CD14-positive monocyte (primary cell): ENCODE data around the gene TNFAIP2. TPM values are rescaled to one million over a fixed set of nuclear protein-coding genes. Genes with fewer than 3 reads are reported as not detected.

Experiments used
- DNase-seq, 3 donors: peaks; one replicate each; pipeline ENCODE4 v3.0.0-alpha.2; 2011 to 2022
- H2AFZ ChIP-seq: 2 replicates; pipeline ENCODE4 v1.6.0; 2012; ENCODE audit warnings: mild to moderate bottlenecking, low read depth, low read length, inconsistent platforms; ENCODE audit not compliant: insufficient read depth, poor library complexity, severe bottlenecking
- H3K27ac ChIP-seq, 2 donors: 1 replicate in 1 of 2; 2 replicates in 1 of 2; pipeline ENCODE4 v1.5.1; 2012 to 2013; ENCODE audit warnings: low read length in 2 of 2, control low read depth in 1 of 2, inconsistent platforms in 1 of 2, low read depth in 1 of 2, mild to moderate bottlenecking in 1 of 2
- H3K27me3 ChIP-seq, 2 donors: one replicate each; pipeline versions ENCODE4 v1.6.0 to v1.6.1; 2011 to 2013; ENCODE audit warnings: low read length in 2 of 2; ENCODE audit not compliant: control insufficient read depth in 2 of 2, insufficient read depth in 2 of 2
- H3K36me3 ChIP-seq, 2 donors: replicated peaks in 1 of 2; 1 replicate in 1 of 2; 2 replicates in 1 of 2; pipeline versions ENCODE4 v1.5.1 to v1.6.1; 2012 to 2013; ENCODE audit warnings: low read length in 2 of 2, control low read depth in 1 of 2, inconsistent platforms in 1 of 2, mild to moderate bottlenecking in 1 of 2; ENCODE audit not compliant: insufficient read depth in 2 of 2, control insufficient read depth in 1 of 2
- H3K4me1 ChIP-seq, 2 donors: 1 replicate in 1 of 2; 2 replicates in 1 of 2; pipeline versions ENCODE4 v1.5.1 to v1.6.1; 2012 to 2013; ENCODE audit warnings: low read length in 2 of 2, control low read depth in 1 of 2, inconsistent platforms in 1 of 2, mild to moderate bottlenecking in 1 of 2, moderate library complexity in 1 of 2; ENCODE audit not compliant: insufficient read depth in 2 of 2, control insufficient read depth in 1 of 2
- H3K4me2 ChIP-seq: replicated peaks from 2 replicates; pipeline ENCODE3; 2012; ENCODE audit warnings: low read length, moderate library complexity, mild to moderate bottlenecking; ENCODE audit not compliant: poor library complexity, severe bottlenecking; ENCODE audit errors: extremely low read depth
- H3K4me3 ChIP-seq, 3 experiments: fragments of 200-600 bp in 1 of 3; sonication (generic) in 1 of 3; replicated peaks in 1 of 3; 1 replicate in 2 of 3; 2 replicates in 1 of 3; pipeline ENCODE4 v1.5.1; 2011 to 2013; ENCODE audit warnings: low read length in 3 of 3, mild to moderate bottlenecking in 3 of 3, control low read depth in 2 of 3, low read depth in 2 of 3, inconsistent platforms in 1 of 3, moderate library complexity in 1 of 3
- H3K79me2 ChIP-seq: 2 replicates; pipeline ENCODE4 v1.6.0; 2012; ENCODE audit warnings: mild to moderate bottlenecking, control low read depth, inconsistent platforms, low read length, moderate library complexity; ENCODE audit not compliant: insufficient read depth
- H3K9ac ChIP-seq: 2 replicates; pipeline ENCODE4 v1.6.0; 2017; ENCODE audit warnings: low read length, mild to moderate bottlenecking; ENCODE audit not compliant: insufficient read depth, poor library complexity, severe bottlenecking
- H3K9me3 ChIP-seq, 2 donors: replicated peaks in 1 of 2; 1 replicate in 1 of 2; 2 replicates in 1 of 2; pipeline versions ENCODE4 v1.5.1 to v1.6.1; 2012 to 2013; ENCODE audit warnings: low read length in 2 of 2, control low read depth in 1 of 2; ENCODE audit not compliant: control insufficient read depth in 1 of 2, insufficient read depth in 1 of 2
- H4K20me1 ChIP-seq: 2 replicates; pipeline ENCODE4 v1.6.0; 2012; ENCODE audit warnings: mild to moderate bottlenecking, low read length, control low read depth, moderate library complexity; ENCODE audit not compliant: insufficient read depth
- H3K27ac Mint-ChIP-seq, 7 donors: one replicate each; pipeline ENCODE4 v1.8.0; 2020; ENCODE audit warnings: mild to moderate bottlenecking in 7 of 7, mixed read lengths in 7 of 7, moderate library complexity in 6 of 7, inconsistent platforms in 2 of 7
- H3K27me3 Mint-ChIP-seq, 3 donors: one replicate each; pipeline ENCODE4 v1.8.0; 2021 to 2022; ENCODE audit warnings: low read depth in 3 of 3, mild to moderate bottlenecking in 3 of 3, mixed read lengths in 3 of 3, moderate library complexity in 3 of 3, inconsistent platforms in 1 of 3
- H3K36me3 Mint-ChIP-seq, 2 donors: one replicate each; pipeline ENCODE4 v1.8.0; 2020; ENCODE audit warnings: mixed read lengths in 2 of 2, inconsistent platforms in 1 of 2, mild to moderate bottlenecking in 1 of 2
- H3K4me1 Mint-ChIP-seq: one replicate; pipeline ENCODE4 v1.8.0; 2020; ENCODE audit warnings: mild to moderate bottlenecking, mixed read lengths
- H3K4me3 Mint-ChIP-seq, 2 donors: one replicate each; pipeline ENCODE4 v1.8.0; 2020; ENCODE audit warnings: mild to moderate bottlenecking in 2 of 2, mixed read lengths in 2 of 2, moderate library complexity in 1 of 2
- H3K9me3 Mint-ChIP-seq, 7 donors: one replicate each; pipeline ENCODE4 v1.8.0; 2020 to 2022; ENCODE audit warnings: mixed read lengths in 7 of 7, mild to moderate bottlenecking in 6 of 7, moderate library complexity in 6 of 7, inconsistent platforms in 2 of 7
- WGBS: methylation state at CpG from one replicate; pipeline ENCODE4 v1.1.5; 2013; ENCODE audit warnings: missing lambda C conversion rate; ENCODE audit not compliant: insufficient coverage; 5-methylcytosine and 5-hydroxymethylcytosine counted together
- intact Hi-C, 2 donors: fragments of 100-400 bp; cut with micrococcal nuclease; formaldehyde crosslinking; loops; one replicate each; pipeline versions ENCODE4 v1.15.0 to v1.15.1; 2023
- polyA plus RNA-seq, 3 donors: library from polyadenylated mRNA; depleted of rRNA in 1 of 3; unstranded in 2 of 3; stranded (reverse) in 1 of 3; fragments of 300-500 nt in 2 of 3; fragments of >200 nt in 1 of 3; fragmentation: Illumina TruSeq in 2 of 3; gene quantifications; 1 replicate in 2 of 3; 2 replicates in 1 of 3; pipeline ENCODE4 v1.2.3, GENCODE V29; 2012 to 2021
- TF ChIP-seq, protein P1 (sequence below): fragments of 200-600 bp; IDR thresholded peaks from one replicate; pipeline ENCODE4 v1.8.0; 2022; ENCODE audit warnings: antibody characterized with exemption, mild to moderate bottlenecking

The TNFAIP2 gene
- polyA plus RNA-seq, 3 donors, result 41.5 to 1,807 (median 50.8) TPM

DNA sequence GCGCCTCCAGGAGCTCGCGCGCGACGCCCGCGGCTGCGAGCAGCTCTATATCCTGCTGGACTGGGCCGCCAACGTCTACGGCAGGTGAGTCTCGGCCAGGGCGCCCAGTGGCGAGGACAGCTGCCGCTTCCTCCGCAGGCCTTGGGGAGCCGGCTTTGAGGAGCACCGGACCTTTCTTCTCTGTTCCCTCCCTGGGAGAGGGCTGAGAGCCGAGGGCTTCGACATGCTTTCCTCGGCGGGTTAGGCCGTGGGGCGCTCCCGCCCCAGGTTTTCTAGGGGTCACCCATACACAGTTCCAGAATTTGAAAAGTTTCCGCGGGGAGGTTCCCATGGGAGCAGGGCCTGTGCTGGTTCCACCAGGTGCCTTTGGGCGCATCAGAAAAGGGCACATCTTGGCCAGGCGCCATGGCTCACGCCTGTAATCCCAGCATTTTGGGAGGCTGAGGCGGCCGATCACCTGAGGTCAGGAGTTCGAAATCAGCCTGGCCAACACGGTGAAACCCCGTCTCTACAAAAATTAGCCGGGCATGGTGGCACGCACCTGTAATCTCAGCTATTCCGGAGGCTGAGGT, 20.5 kb upstream of the TNFAIP2 start:
- H3K36me3 ChIP-seq, result no peaks in the 10 kb centered on the region
- peaks cover 18% of the 10 kb centered on the region for H3K4me1 Mint-ChIP-seq
- H3K4me2 ChIP-seq, result no peak overlapping the region
- TF ChIP-seq, protein P1, sequence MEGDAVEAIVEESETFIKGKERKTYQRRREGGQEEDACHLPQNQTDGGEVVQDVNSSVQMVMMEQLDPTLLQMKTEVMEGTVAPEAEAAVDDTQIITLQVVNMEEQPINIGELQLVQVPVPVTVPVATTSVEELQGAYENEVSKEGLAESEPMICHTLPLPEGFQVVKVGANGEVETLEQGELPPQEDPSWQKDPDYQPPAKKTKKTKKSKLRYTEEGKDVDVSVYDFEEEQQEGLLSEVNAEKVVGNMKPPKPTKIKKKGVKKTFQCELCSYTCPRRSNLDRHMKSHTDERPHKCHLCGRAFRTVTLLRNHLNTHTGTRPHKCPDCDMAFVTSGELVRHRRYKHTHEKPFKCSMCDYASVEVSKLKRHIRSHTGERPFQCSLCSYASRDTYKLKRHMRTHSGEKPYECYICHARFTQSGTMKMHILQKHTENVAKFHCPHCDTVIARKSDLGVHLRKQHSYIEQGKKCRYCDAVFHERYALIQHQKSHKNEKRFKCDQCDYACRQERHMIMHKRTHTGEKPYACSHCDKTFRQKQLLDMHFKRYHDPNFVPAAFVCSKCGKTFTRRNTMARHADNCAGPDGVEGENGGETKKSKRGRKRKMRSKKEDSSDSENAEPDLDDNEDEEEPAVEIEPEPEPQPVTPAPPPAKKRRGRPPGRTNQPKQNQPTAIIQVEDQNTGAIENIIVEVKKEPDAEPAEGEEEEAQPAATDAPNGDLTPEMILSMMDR, result no peak
- intact Hi-C loops, result loop anchor here in 1 of 2 donors (5.0 kb wide), 2 partner anchors 35 to 85 kb away; no protein-coding TSS in a partner anchor
- no peak overlapping the region for H2AFZ ChIP-seq
- H3K4me1 ChIP-seq, result peaks cover 26 to 45% of the 10 kb centered on the region in 2 donors
- H3K27ac Mint-ChIP-seq, result no peak overlapping the region
- H3K9me3 ChIP-seq, result peaks cover 0 to 10% of the 10 kb centered on the region in 2 donors
- H3K9ac ChIP-seq, result no peak overlapping the region
- no peak overlapping the region for H3K27ac ChIP-seq
- H3K27me3 ChIP-seq, result peaks cover 21 to 38% of the 10 kb centered on the region in 2 donors
- H3K27me3 Mint-ChIP-seq, result peaks cover 39 to 52% (median 44%) of the 10 kb centered on the region in 3 donors
- no peak for DNase-seq
- H3K4me3 ChIP-seq, result no peak overlapping the region
- WGBS, result 35% methylated on average over 39 of the region's 39 CpGs
- peaks cover 7 to 8% of the 10 kb centered on the region in 2 donors for H3K36me3 Mint-ChIP-seq
- H3K4me3 Mint-ChIP-seq, result peak overlapping the region in 1 of 2 donors; percentile 93
- no peaks in the 10 kb centered on the region for H3K79me2 ChIP-seq
- no peaks in the 10 kb centered on the region for H4K20me1 ChIP-seq
- peaks cover 0 to 18% (median 5%) of the 10 kb centered on the region in 7 donors for H3K9me3 Mint-ChIP-seq

- H3K79me2 ChIP-seq, result no peaks in the 10 kb centered on the region
- peak overlapping the region; percentile 56 to 93 for H3K4me3 Mint-ChIP-seq
- no peak for DNase-seq
- WGBS, result 9% methylated on average over 68 of the region's 68 CpGs
- H3K27ac ChIP-seq, result no peak overlapping the region
- no peak overlapping the region for H3K9ac ChIP-seq
- peak overlapping the region; percentile 54 for H3K4me2 ChIP-seq
- H4K20me1 ChIP-seq, result no peaks in the 10 kb centered on the region
- H2AFZ ChIP-seq, result peak overlapping the region; percentile 44
- TF ChIP-seq, protein P1, result no peak
- peaks cover 0 to 10% of the 10 kb centered on the region in 2 donors for H3K9me3 ChIP-seq
- H3K4me3 ChIP-seq, result peak overlapping the region in 1 of 3 experiments; percentile 61
- intact Hi-C loops, result loop anchor here (2.0 to 5.0 kb wide), 4 partner anchors 19 to 84 kb away; partner anchors contain the start of gene TNFAIP2 (in 1 of the 2)
- peaks cover 40 to 52% (median 44%) of the 10 kb centered on the region in 3 donors for H3K27me3 Mint-ChIP-seq
- no peaks in the 10 kb centered on the region for H3K36me3 ChIP-seq
- H3K27ac Mint-ChIP-seq, result peak overlapping the region in 2 of 7 donors; percentile 60 to 65
- peaks cover 34 to 55% of the 10 kb centered on the region in 2 donors for H3K4me1 ChIP-seq
- H3K27me3 ChIP-seq, result peaks cover 21 to 38% of the 10 kb centered on the region in 2 donors
- H3K36me3 Mint-ChIP-seq, result peaks cover 7 to 8% of the 10 kb centered on the region in 2 donors
- H3K9me3 Mint-ChIP-seq, result peaks cover 0 to 18% (median 5%) of the 10 kb centered on the region in 7 donors
- H3K4me1 Mint-ChIP-seq, result peaks cover 26% of the 10 kb centered on the region
Observed at GRCh38 chr14:103103461-103104388, 19.5 kb upstream of the TNFAIP2 start.
